NCI-H1417 (cell line): ENCODE results near the gene CNTROB.

Experiments used
- DNase-seq, 3 experiments: peaks; one replicate each; lab custom pipeline; 2025; lab: John Stamatoyannopoulos, UW

Gene CNTROB, protein sequence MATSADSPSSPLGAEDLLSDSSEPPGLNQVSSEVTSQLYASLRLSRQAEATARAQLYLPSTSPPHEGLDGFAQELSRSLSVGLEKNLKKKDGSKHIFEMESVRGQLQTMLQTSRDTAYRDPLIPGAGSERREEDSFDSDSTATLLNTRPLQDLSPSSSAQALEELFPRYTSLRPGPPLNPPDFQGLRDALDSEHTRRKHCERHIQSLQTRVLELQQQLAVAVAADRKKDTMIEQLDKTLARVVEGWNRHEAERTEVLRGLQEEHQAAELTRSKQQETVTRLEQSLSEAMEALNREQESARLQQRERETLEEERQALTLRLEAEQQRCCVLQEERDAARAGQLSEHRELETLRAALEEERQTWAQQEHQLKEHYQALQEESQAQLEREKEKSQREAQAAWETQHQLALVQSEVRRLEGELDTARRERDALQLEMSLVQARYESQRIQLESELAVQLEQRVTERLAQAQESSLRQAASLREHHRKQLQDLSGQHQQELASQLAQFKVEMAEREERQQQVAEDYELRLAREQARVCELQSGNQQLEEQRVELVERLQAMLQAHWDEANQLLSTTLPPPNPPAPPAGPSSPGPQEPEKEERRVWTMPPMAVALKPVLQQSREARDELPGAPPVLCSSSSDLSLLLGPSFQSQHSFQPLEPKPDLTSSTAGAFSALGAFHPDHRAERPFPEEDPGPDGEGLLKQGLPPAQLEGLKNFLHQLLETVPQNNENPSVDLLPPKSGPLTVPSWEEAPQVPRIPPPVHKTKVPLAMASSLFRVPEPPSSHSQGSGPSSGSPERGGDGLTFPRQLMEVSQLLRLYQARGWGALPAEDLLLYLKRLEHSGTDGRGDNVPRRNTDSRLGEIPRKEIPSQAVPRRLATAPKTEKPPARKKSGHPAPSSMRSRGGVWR

DNA sequence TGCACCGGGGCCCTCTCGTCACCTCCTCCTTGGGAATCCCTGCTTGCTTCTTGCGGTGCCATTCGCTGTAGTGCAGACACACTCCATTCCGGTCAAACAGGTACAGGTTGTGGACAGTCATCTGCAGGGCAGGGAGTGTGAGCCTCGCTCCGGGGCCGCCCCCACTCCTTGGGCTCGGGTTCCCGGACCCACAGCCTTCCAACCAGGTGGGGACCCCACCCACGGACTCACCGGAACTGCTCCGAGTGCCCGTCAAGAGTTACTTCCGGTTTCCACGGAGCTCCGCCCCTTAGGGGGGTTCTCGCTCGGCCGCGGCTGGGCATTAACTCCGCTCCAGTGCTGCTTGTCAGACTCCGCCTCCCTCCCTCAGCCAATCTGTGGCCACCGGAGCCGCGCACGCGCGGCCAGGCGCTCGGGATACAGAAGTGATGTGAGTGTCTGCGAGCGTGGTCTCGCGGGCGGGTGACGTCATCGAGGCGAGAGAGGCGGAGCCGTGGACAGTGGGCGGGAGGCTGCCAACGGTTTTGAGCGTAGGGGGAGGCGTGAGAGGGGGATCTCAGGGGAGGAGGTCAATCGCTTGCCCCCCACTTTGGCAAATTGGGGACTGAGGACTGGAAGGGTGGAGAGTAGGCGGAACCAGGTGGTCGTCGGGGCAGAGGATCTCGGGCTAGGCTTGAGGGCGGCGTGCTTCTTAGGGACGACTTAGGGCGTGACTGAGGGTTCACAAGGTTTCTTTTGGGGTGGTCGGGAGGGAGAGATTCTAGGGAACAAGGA, at the start of gene CNTROB, which contains the start of gene TRAPPC1:
Gene CNTROB (plus strand): TSS at position 498 of the 774 bp plus-strand sequence. CDS start 874 bp downstream, outside the sequence.
Gene TRAPPC1 (minus strand): TSS at position 238 of the 774 bp plus-strand sequence. CDS start 117 bp downstream, at position 121.
- DNase-seq, result peak; percentile 94 to 98 (median 95)

DNA sequence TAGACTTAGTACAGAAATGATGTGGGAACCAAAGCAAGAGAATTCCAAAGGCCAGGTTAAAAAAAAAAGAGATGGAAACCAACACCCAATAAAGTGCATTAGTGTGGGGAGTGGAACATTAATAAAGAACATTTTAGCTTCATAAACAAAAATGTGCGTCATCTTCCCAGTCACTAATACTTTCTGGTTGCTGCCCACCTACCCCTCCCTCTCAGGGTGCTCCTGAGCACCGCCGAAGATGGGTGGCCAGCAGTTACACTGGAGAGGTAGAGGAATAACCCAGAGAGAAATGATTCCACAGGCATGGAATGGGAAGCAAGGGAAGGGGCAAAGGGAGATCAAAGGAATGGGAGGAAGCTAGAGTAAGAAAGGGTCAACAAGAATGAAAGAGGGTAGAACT, 49.4 kb upstream of the CNTROB start:
- DNase-seq, result no peak

DNA sequence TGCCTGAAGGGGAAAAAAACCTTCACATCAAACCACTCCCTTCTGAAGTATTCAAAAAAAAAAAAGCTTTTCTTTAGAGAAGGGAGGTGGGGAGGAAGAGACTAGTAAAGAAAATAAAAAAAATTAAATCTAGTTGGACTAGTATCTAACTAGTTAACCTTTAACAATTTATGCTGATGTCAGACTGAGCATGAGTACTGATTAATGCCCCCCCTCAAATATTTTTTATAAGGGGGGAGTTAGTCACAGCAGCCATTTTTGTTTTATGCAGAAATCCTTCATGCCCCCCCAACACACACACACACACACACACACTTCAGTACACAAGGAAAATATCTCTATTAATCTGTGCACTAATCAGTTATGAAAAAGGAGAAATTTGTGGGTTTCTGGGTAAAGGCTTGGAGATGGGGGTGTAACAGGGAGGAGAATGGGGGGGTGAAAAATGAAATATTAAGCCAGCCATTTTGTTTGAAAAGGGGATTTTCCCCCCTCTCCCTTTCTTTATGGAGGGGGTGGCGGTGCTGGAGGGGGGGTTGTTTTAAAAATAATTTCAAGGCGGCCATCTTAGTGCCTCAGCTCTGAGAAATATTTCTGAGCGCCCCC, 48.1 kb upstream of the CNTROB start:
- DNase-seq, result peak in 2 of 3 experiments; percentile 6 to 43

DNA sequence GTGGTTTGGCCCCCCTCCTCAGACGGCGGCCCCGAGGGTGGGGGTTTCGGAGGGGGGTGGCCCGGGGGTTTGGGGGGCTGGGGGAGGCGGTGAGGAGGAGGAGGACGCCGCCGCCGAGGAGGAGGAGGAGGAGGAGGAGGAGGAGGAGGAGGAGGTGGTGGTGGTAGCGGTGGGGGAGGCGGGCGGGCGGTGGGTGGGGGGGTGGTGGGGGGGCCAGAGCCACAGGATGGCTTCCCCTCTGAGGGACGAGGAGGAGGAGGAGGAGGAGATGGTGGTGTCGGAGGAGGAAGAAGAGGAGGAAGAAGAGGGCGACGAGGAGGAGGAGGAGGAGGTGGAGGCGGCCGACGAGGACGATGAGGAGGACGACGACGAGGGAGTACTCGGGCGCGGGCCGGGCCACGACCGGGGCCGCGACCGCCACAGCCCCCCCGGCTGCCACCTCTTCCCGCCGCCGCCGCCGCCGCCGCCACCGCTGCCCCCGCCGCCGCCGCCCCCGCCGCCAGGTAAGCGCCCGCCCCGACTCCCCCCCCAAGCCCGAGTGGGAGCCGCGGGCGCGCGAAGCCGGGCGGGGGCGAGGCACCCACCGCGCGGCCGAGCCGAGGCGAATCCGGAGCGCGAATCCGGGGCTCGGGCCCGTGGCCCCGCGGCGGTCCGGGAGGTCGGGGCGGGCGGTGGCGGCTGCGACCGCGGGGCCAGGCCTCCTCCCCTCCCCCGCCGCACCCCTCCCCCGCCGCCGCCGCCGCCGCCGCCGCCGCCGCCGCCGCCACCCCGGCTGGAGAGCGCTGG, 47.2 kb upstream of the CNTROB start:
- peak in 2 of 3 experiments; percentile 18 to 37 for DNase-seq

DNA sequence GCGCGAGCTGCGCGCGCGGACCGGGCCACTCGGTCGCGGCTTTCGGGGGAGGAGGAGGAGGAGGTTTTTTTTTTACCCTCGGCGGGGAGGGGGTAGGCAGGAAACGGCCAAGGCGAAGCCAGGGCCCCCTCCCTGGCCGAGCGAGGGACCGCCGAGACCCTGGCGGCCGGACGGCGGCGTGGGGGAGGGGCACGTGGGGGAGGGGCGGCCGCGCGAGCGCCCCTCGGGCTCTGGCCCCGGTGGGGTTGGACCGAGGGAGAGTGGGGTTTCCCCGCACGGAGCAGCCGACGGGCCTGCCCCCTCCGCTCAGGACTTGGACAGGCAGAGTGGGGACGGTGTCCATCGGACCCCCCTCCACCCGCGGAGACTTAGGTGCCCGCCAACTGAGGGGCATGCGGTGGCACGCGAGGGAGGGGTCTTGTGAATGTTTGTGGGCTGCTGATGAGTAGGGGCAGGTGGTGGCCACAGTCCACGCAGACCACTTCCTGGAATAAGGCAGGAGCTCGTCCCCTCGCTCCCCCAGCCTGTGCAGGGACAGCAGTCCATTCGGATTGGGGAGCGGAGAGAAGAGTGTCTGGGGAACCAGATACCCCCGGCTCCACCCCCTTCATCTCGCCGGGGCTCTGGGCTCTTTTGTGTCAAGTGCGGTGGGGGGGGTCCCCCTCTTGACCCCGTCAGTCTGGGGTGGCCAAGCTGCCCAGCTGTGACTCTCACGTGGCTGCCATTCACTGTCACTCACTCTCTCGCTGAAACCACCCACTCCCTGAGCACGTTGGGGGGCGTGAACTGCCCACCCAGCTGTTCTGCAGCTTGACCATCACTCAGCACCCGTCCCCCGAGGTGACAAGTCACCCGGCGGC, 46.4 kb upstream of the CNTROB start:
- peak; percentile 13 to 80 (median 58) for DNase-seq

DNA sequence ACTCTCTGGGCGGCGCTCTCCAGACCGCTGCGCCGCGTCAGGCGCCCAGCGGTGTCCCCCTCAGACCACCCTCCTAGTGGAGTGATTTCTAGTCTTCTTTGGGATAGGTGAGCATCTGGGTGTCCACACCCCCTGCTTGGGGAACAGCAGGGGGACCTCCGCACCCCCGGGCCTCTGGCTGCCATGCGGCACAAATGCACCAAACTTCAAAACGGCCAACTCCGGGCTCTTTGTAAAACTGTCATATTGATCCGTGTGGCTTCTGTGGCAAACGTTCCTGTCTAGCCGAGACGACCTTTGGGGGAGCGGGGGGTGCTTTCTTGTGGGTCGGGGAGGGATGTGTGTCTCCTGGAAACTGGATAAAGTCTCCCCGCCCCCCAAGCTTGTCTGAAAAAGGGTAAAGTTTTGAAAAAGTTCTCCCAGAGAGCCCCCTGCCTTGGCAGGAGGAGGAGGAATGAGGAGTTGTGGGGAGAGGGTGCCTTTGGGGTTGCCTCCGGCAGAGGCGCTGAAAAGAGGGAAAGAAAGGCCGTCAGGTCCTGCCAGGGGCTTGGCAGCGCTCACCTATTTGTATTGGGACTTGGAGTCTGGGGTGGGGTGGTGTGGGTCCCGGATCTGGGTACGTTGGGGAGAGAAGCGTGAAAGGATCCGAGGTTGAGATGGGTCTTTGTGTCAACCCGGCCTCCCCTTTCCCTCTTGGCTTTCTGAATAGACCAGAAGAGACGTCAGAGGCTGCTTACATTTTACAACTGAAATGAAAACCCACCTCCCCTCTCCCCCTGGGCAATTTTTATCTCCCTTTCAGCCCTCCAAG, 45.6 kb upstream of the CNTROB start:
- DNase-seq, result peak; percentile 34 to 71 (median 53)

DNA sequence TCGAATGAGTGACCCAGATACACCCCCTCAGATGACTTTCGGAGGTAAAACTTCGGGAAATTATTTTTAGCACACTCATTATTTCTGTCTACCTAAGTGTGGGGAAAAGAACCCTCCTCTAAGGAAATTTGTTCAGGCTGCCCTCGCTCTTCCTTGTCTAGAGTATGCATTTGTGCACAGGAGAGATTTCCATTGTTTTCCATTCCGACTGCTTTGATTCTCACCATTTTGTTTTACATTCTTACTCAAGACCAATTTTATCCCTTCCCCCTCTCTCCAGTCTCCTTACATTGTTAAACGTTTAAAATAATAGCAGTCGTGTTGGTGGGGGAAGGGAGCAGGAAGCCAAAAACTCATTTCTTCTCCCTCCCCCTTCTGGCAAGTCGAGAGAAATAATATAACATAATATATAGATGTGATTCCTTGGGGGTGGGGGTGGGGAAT, 44.9 kb upstream of the CNTROB start:
- peak in 1 of 3 experiments; percentile 71 for DNase-seq

DNA sequence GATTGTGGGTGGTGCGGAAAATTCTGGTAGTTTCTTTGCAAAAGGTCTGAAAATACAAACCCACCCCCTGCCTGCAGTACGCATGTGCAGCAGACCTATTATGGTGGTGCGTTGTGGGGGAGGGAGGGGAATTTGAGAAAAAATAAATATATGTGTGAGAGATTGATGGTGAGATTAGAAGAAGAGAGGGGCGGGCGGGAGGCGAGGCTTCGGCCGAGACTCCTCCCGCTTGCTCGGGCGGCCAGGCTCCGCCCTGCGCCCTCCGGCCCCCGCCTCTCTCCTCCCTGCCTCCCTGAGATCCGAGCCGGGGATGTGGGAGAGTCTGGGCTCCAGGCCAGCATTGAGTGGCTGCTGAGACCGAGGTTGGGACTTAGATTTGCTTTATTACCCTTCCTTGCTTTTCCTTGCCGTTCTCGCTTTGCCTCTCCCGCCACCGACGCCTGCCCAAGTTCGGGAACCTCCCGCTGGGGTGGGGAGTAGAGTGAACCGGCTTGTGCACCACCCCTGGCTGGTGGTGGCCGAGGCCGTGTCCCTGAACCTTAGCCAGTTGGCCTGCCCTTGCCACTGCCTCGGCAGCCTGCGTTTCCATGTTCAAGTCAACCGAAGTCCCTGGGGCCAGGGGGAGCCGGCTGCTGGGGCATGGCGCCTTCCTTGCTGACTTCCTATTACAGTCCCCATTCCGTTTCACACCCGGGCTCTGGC, 44.4 kb upstream of the CNTROB start:
- peak; percentile 89 to 96 (median 89) for DNase-seq

DNA sequence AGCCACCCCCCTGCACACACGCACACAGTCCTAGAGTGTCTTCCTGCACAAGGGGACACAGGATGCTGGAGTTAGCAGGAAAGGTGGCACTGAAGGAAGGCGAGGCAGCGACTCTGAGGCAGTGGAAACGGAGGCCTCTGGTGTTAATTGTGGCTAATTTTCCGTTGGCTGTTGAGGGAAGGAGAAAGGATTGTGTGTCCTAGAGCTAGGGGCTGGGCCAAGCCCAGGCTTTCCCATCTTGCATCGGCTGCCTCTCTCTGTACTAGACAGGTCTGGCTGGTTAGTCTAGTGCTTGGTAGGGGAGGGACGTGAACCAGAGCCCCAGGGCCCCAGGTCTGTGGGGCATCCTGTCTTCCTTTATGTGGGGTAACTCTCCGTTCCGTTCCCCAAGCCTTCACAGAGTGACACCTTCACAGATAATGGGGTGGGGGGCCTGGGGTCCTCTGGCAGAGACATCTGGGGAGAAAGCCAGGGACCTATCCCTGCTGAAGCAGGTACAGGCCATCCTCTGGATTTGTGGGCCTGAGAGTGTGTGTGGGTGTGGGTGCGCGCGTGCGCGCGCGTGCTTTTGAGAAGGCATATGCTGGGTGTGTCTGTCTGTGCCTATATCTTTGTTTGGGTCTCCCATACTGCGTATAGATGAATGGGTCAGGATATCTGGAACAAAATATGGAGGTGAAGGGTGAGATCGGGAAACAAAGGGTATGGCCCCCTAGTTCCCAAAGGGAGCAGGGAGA, 43.7 kb upstream of the CNTROB start, which contains the start of gene CHD3:
Gene CHD3 (plus strand): TSS at position 606 of the 737 bp plus-strand sequence. CDS start 212 bp downstream, outside the sequence.
- peak; percentile 3 to 74 (median 68) for DNase-seq

DNA sequence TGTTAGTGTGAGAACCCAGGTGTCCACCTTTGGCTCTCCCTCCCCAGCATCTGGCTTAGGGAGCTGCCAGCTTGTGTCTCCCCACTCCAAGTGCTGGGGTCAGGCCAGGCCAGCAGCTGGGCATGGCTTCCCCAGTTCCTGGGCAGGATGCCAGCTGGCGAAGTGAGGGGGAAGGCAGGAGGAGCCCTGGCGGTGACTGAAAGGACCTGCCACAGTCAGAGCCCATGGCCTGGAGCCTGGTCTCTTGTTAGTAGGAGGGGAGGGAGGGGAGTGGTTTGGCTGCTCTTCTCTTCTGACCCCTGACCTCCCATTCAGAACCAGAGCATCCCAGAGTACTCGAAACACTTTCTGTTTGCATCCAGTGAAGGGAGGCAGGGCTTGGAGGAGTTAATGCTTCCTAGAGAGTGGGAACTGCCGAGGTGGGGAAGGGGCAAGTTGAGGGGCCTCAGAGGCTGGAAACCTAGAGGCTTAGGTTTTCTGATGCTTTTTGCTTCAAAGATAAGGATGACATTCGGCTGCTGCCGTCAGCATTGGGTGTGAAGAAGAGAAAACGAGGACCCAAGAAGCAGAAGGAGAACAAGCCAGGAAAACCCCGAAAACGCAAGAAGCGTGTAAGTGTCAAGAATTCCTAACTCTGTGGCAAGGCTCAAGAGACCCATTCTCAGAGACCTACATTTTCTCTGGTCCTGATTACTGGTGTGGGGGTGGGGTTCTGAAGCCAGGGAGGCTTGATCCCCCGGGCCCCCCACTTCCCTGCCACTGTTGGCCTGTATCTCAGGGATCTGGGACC, 42.6 kb upstream of the CNTROB start:
- peak; percentile 79 to 95 (median 87) for DNase-seq

DNA sequence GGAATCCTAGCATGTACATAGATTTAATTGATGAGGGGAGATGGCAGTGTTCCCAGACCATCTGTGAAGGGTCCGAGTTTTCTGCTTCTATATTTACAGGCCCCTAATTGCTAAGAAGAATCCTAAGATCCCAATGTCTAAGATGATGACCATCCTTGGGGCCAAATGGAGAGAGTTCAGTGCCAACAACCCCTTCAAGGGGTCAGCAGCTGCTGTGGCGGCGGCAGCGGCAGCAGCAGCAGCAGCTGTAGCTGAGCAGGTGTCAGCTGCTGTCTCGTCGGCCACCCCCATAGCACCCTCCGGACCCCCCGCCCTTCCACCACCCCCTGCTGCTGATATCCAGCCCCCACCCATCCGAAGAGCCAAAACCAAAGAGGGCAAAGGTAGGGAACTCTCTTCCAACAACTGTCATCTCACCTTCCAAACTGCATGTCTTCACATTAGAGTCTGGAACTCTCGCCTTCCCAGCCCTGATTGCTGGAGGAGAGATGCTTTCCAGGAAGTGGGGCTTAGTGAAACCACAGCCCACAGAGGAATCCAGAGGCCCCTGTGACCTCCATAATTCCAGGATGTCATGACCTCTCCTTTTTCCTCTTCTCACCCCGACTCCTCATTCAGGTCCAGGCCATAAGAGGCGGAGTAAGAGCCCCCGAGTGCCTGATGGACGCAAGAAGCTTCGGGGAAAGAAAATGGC, 38.7 kb upstream of the CNTROB start:
- no peak for DNase-seq

DNA sequence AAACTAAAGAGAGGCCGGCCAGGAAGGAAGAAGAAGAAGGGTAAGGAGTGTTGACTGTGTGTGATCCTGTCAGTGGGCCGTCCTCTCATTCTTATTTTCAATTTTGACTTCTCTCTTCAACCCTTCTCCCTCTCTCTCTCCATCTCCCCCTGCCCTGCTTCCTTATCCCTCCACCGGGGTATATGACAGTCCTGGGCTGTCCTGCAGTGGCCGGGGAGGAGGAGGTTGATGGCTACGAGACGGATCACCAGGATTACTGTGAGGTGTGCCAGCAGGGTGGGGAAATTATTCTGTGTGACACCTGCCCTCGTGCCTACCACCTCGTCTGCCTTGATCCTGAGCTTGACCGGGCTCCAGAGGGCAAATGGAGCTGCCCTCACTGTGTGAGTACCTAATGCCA, 37.8 kb upstream of the CNTROB start:
- no peak for DNase-seq

DNA sequence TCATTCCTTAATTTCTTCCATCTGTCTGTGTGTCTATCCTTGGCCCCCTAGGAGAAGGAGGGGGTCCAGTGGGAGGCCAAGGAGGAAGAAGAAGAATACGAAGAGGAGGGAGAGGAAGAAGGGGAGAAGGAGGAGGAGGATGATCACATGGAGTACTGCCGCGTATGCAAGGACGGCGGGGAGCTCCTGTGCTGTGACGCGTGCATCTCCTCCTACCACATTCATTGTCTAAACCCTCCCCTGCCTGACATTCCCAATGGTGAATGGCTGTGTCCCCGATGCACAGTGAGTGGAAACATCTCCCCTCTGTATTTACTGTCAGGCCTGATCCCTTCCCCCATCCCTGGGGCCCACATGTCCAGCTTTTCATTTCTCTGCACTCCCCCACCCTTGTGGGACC, 37.1 kb upstream of the CNTROB start:
- no peak for DNase-seq

DNA sequence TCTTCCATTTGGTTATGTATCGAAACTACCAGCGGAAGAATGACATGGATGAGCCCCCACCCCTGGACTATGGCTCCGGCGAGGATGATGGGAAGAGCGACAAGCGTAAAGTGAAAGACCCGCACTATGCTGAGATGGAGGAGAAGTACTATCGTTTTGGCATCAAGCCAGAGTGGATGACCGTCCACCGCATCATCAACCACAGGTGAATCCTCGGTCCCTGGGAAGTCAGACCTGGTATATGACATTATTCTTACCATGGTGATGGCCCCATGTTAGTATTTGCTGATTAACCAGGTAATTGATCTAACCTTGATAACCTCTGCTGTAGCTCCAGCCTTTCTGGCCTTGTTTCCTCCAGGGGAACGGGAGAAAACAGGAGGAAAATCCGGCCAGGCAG, 34.9 kb upstream of the CNTROB start:
- no peak for DNase-seq

DNA sequence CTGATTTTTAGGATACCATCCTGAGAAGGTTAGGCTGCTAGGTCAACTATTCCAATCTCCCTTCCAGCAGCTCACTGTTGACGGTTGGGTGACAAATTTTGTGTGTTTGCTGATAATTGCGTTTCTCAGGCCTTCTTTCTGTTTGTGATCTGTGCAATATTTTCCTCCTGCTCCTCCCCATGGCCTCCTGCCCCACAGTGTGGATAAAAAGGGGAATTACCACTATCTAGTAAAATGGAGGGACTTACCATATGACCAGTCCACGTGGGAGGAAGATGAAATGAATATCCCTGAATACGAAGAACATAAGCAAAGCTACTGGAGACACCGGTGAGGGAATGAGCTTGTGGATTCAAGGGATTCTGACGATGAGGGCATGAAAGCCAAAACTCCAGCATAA, 34.2 kb upstream of the CNTROB start:
- DNase-seq, result peak in 1 of 3 experiments; percentile 37
